Natural killer cell (primary cell): ENCODE results near the gene ENC1. TPM values are rescaled to one million over a fixed set of nuclear protein-coding genes. Genes with fewer than 3 reads are reported as not detected.
A peak's percentile ranks its signal among the peaks of the same experiment; 100 is the strongest.
"Not testable (repeated sequence)": the region's sequence is repeated elsewhere in the genome, so short reads cannot be mapped to it uniquely, and the experiment has no call there.

Experiments used
- ATAC-seq, 3 donors: fragments of 150-1000 bp in 2 of 3; fragments of 200-7000 bp in 1 of 3; cut with Tn5 transposase; 1 replicate in 1 of 3; 2 replicates in 2 of 3; pipeline ENCODE4 v1.10.0; 2021; ENCODE audit warnings: mild to moderate bottlenecking in 2 of 3, moderate library complexity in 2 of 3
- DNase-seq, 2 donors: peaks; one replicate each; pipeline versions ENCODE4 v3.0.0 to v3.0.0-alpha.2; 2013 to 2021; ENCODE audit warnings: mixed read lengths in 1 of 2
- H3K27ac ChIP-seq: one replicate; pipeline ENCODE4 v1.5.1; 2013; ENCODE audit warnings: mild to moderate bottlenecking, low read length
- H3K27me3 ChIP-seq: one replicate; pipeline ENCODE4 v1.6.1; 2013; ENCODE audit warnings: low read length; ENCODE audit not compliant: control insufficient read depth, insufficient read depth
- H3K36me3 ChIP-seq: one replicate; pipeline ENCODE4 v1.6.1; 2013; ENCODE audit warnings: low read length; ENCODE audit not compliant: control insufficient read depth, insufficient read depth
- H3K4me1 ChIP-seq: one replicate; pipeline ENCODE4 v1.6.1; 2013; ENCODE audit warnings: low read length; ENCODE audit not compliant: control insufficient read depth, insufficient read depth
- H3K4me3 ChIP-seq: one replicate; pipeline ENCODE4 v1.5.1; 2013; ENCODE audit warnings: low read length
- H3K9me3 ChIP-seq: one replicate; pipeline ENCODE4 v1.6.1; 2013; ENCODE audit warnings: low read length; ENCODE audit not compliant: control insufficient read depth, insufficient read depth
- H3K27ac Mint-ChIP-seq, 2 donors: one replicate each; pipeline ENCODE4 v1.8.0; 2022; ENCODE audit warnings: mild to moderate bottlenecking in 2 of 2, mixed read lengths in 2 of 2, moderate library complexity in 1 of 2
- H3K27me3 Mint-ChIP-seq, 2 donors: one replicate each; pipeline ENCODE4 v1.8.0; 2022; ENCODE audit warnings: low read depth in 2 of 2, mixed read lengths in 2 of 2
- H3K36me3 Mint-ChIP-seq: one replicate; pipeline ENCODE4 v1.8.0; 2022; ENCODE audit warnings: mixed read lengths
- H3K4me1 Mint-ChIP-seq, 2 donors: one replicate each; pipeline ENCODE4 v1.8.0; 2022; ENCODE audit warnings: mixed read lengths in 2 of 2
- H3K4me3 Mint-ChIP-seq: one replicate; pipeline ENCODE4 v1.8.0; 2022; ENCODE audit warnings: mild to moderate bottlenecking, moderate library complexity, mixed read lengths
- H3K9me3 Mint-ChIP-seq, 2 donors: one replicate each; pipeline ENCODE4 v1.8.0; 2022; ENCODE audit warnings: mixed read lengths in 2 of 2
- CTCF ChIP-seq: fragments of 200-600 bp; IDR thresholded peaks from one replicate; pipeline ENCODE4 v1.8.0; 2022; ENCODE audit warnings: antibody characterized with exemption
- WGBS: methylation state at CpG from one replicate; pipeline ENCODE4 v1.1.7; 2013; ENCODE audit warnings: missing lambda C conversion rate; ENCODE audit not compliant: insufficient coverage; 5-methylcytosine and 5-hydroxymethylcytosine counted together
- intact Hi-C: fragments of 100-400 bp; cut with micrococcal nuclease; formaldehyde crosslinking; loops from one replicate; pipeline ENCODE4 v1.14.2; 2022
- total RNA-seq, 4 donors: library from RNA; stranded (reverse); fragments of 120-200 nt in 1 of 4; gene quantifications; one replicate each; pipeline versions ENCODE4 v1.2.3 to v1.2.4, GENCODE V29; 2013 to 2022

Gene ENC1
- total RNA-seq, 3 donors from 2014 or later (not counting 1 experiment from before 2014, with no cell fraction given) = 89.6 to 133 (median 99.3) TPM

GRCh38 chr5:74684900-74685851, 44.6 kb upstream of the ENC1 start, which contains the start of gene HEXB:
Gene HEXB, plus strand, starts transcription at chr5:74685233. Its CDS starts 28 bp downstream, at chr5:74685261.
- no peak for TF ChIP-seq CTCF
- ATAC-seq = peak; percentile 87 to 96 (median 93)
- Histone ChIP-seq H3K9me3 (no peaks in the 10 kb centered on the region), H3K27ac (peak within 1 kb of the TSS; percentile 73), H3K4me1 (peaks cover 19% of the 10 kb centered on the region), H3K27me3 (no peaks in the 10 kb centered on the region), H3K4me3 (peak within 1 kb of the TSS; percentile 93), H3K36me3 (peaks cover 4% of the 10 kb centered on the region)
- H3K4me1 Mint-ChIP-seq = peaks cover 15 to 30% of the 10 kb centered on the region in 2 donors
- peaks cover 0 to 16% of the 10 kb centered on the region in 2 donors for H3K27me3 Mint-ChIP-seq
- H3K36me3 Mint-ChIP-seq = no peaks in the 10 kb centered on the region
- intact Hi-C loops = loop anchor here (2.0 kb wide), 1 partner anchor 82 kb away; the partner anchor contains the start of genes GFM2 and NSA2
- H3K9me3 Mint-ChIP-seq = no peaks in the 10 kb centered on the region
- H3K4me3 Mint-ChIP-seq = peak within 1 kb of the TSS; percentile 83
- peak; percentile 87 for DNase-seq
- H3K27ac Mint-ChIP-seq = peak within 1 kb of the TSS; percentile 57 to 89
- WGBS = 4% methylated on average over 78 of the region's 78 CpGs

GRCh38 chr5:74679966-74680365, 39.4 kb upstream of the ENC1 start:
- ATAC-seq (no peak), DNase-seq (no peak)
- WGBS = 73% methylated on average over 3 of the region's 4 CpGs
- Histone ChIP-seq H3K27me3 (no peaks in the 10 kb centered on the region), H3K9me3 (no peaks in the 10 kb centered on the region), H3K4me1 (peaks cover 7% of the 10 kb centered on the region), H3K4me3 (no peak overlapping the region), H3K27ac (no peak overlapping the region), H3K36me3 (no peaks in the 10 kb centered on the region)
- Mint-ChIP-seq H3K4me1 (no peaks in the 10 kb centered on the region), H3K4me3 (no peak overlapping the region), H3K27me3 (peaks cover 14 to 43% of the 10 kb centered on the region in 2 donors), H3K36me3 (no peaks in the 10 kb centered on the region), H3K27ac (no peak overlapping the region), H3K9me3 (no peaks in the 10 kb centered on the region)
- TF ChIP-seq CTCF = no peak
- intact Hi-C loops = no loop called here

GRCh38 chr5:74679300-74679699, 38.8 kb upstream of the ENC1 start:
- H3K4me1 ChIP-seq, DNase-seq, H3K4me3 Mint-ChIP-seq, H3K36me3 Mint-ChIP-seq, H3K27ac Mint-ChIP-seq, H3K4me3 ChIP-seq, H3K27me3 ChIP-seq, H3K36me3 ChIP-seq, intact Hi-C loops, H3K27ac ChIP-seq, ATAC-seq, H3K4me1 Mint-ChIP-seq, H3K9me3 ChIP-seq, H3K9me3 Mint-ChIP-seq: not testable (repeated sequence)
- WGBS = 90% methylated on average over 3 of the region's 3 CpGs
- H3K27me3 Mint-ChIP-seq = peaks cover 16 to 47% of the 10 kb centered on the region in 2 donors

- H3K27me3 ChIP-seq, H3K4me1 Mint-ChIP-seq, H3K27ac ChIP-seq, H3K4me1 ChIP-seq, H3K9me3 ChIP-seq, H3K36me3 Mint-ChIP-seq, H3K9me3 Mint-ChIP-seq, H3K4me3 Mint-ChIP-seq, DNase-seq, H3K27ac Mint-ChIP-seq, H3K4me3 ChIP-seq, ATAC-seq, H3K36me3 ChIP-seq, intact Hi-C loops: not testable (repeated sequence)
- 100% methylated on average over 1 of the region's 3 CpGs for WGBS
- H3K27me3 Mint-ChIP-seq = peaks cover 20 to 47% of the 10 kb centered on the region in 2 donors
These were observed 37.6 kb upstream of the ENC1 start for GRCh38 chr5:74678123-74678522.

- WGBS = 92% methylated on average over 4 of the region's 6 CpGs
- H3K4me3 Mint-ChIP-seq, H3K4me1 ChIP-seq, H3K27ac Mint-ChIP-seq, ATAC-seq, DNase-seq, H3K36me3 Mint-ChIP-seq, H3K36me3 ChIP-seq, intact Hi-C loops, H3K4me3 ChIP-seq, H3K9me3 ChIP-seq, H3K4me1 Mint-ChIP-seq, H3K27me3 ChIP-seq, H3K27ac ChIP-seq, H3K9me3 Mint-ChIP-seq: not testable (repeated sequence)
- peaks cover 26 to 42% of the 10 kb centered on the region in 2 donors for H3K27me3 Mint-ChIP-seq
These were observed 35.9 kb upstream of the ENC1 start for GRCh38 chr5:74676466-74676865.
